HEK293 (cell line): ENCODE results near the gene AGAP1.

Experiments used
- SP2 ChIP-seq: fragments of 450-650 bp; formaldehyde crosslinking; IDR thresholded peaks from 2 replicates; pipeline ENCODE4 v1.5.1; 2016; ENCODE audit warnings: missing biosample characterization, missing genetic modification characterization
- ZBTB7A ChIP-seq: fragments of 450-650 bp; formaldehyde crosslinking; IDR thresholded peaks from 2 replicates; pipeline ENCODE4 v1.5.1; 2016; ENCODE audit warnings: low read depth, missing biosample characterization, missing genetic modification characterization
- ZNF24 ChIP-seq: fragments of 450-650 bp; formaldehyde crosslinking; IDR thresholded peaks from 2 replicates; pipeline ENCODE4 v1.5.1; 2016; ENCODE audit warnings: missing biosample characterization, missing genetic modification characterization
- ZNF274 ChIP-seq, 2 experiments: fragments of 200-500 bp in 1 of 2; fragments of 450-650 bp in 1 of 2; sonication (Bioruptor generic) in 1 of 2; formaldehyde crosslinking in 1 of 2; IDR thresholded peaks; 2 replicates each; pipeline versions ENCODE4 v1.5.1 to v1.6.1; 2014 to 2016; ENCODE audit warnings: borderline replicate concordance in 1 of 2, inconsistent platforms in 1 of 2, low read length in 1 of 2, missing biosample characterization in 1 of 2, missing genetic modification characterization in 1 of 2
- ZNF37A ChIP-seq: fragments of 450-650 bp; IDR thresholded peaks from 2 replicates; pipeline ENCODE4 v1.5.1; 2018; ENCODE audit warnings: missing biosample characterization, missing genetic modification characterization
- TF ChIP-seq, protein P1 (sequence below): fragments of 450-650 bp; formaldehyde crosslinking; IDR thresholded peaks from 2 replicates; pipeline ENCODE4 v1.5.1; 2016; ENCODE audit warnings: missing biosample characterization, missing genetic modification characterization
- TF ChIP-seq, protein P2 (sequence below): fragments of 450-650 bp; formaldehyde crosslinking; IDR thresholded peaks from 2 replicates; pipeline ENCODE4 v1.5.1; 2016; ENCODE audit warnings: missing biosample characterization, missing genetic modification characterization

- TF ChIP-seq, protein P1, sequence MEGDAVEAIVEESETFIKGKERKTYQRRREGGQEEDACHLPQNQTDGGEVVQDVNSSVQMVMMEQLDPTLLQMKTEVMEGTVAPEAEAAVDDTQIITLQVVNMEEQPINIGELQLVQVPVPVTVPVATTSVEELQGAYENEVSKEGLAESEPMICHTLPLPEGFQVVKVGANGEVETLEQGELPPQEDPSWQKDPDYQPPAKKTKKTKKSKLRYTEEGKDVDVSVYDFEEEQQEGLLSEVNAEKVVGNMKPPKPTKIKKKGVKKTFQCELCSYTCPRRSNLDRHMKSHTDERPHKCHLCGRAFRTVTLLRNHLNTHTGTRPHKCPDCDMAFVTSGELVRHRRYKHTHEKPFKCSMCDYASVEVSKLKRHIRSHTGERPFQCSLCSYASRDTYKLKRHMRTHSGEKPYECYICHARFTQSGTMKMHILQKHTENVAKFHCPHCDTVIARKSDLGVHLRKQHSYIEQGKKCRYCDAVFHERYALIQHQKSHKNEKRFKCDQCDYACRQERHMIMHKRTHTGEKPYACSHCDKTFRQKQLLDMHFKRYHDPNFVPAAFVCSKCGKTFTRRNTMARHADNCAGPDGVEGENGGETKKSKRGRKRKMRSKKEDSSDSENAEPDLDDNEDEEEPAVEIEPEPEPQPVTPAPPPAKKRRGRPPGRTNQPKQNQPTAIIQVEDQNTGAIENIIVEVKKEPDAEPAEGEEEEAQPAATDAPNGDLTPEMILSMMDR (tag by site-specific recombination): no peak
- no peak for TF ChIP-seq ZBTB7A
- TF ChIP-seq ZNF274 (IDR thresholded peaks at IDR 0.05; ENCODE audit: low read length): no peak
- TF ChIP-seq ZNF274 (tag by site-specific recombination; IDR thresholded peaks at IDR 0.05; ENCODE audit: borderline replicate concordance): no peak
- TF ChIP-seq, protein P2, sequence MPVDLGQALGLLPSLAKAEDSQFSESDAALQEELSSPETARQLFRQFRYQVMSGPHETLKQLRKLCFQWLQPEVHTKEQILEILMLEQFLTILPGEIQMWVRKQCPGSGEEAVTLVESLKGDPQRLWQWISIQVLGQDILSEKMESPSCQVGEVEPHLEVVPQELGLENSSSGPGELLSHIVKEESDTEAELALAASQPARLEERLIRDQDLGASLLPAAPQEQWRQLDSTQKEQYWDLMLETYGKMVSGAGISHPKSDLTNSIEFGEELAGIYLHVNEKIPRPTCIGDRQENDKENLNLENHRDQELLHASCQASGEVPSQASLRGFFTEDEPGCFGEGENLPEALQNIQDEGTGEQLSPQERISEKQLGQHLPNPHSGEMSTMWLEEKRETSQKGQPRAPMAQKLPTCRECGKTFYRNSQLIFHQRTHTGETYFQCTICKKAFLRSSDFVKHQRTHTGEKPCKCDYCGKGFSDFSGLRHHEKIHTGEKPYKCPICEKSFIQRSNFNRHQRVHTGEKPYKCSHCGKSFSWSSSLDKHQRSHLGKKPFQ (tag by site-specific recombination): no peak
- TF ChIP-seq ZNF24 (tag by site-specific recombination): no peak
- no peak for TF ChIP-seq ZNF37A
- TF ChIP-seq SP2 (tag by site-specific recombination): no peak
These were observed 437.8 kb downstream of the AGAP1 start for GRCh38 chr2:235931676-235932075.
